ENCODE results near the gene CACNA2D3.
"Not testable (repeated sequence)": the region's sequence is repeated elsewhere in the genome, so short reads cannot be mapped to it uniquely, and the experiment has no call there.

CACNA2D3 gene

DNA sequence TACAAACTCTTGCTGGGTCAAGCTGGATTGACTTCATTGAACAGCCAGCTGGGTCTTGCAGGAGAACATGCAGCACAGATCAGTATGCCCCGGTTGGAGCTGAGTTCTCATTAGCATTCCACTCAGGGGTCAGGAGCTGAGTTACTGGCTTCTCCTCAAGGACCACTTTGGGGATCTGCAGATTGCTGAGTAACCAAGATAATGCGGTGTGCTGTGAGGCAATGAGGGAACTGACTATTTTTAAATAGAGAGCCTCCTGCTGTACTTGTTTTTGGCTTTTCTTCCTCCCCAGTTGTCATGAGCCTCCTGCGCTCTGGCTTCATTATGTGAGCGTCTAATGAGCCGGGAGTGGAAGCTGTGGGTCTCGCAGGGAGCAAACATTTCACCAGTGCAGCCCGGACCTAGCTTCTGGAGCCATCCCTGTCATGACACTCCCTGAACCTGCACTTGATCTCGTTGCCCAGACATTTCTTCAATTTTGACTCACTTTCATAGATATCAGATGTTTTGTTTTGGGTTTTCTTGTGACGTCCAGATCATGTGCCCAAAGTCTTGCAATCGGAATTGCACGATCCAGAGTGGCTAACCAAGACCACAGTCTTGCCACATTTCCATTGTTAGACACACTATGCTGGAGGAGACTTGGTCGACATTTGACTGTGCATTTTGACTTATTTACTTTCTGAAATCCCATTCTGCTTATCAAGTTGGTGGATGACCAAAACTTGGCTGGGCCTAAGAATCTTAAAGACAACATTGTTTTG is 478.3 kb downstream of the CACNA2D3 start:
- H3K9me3 Mint-ChIP-seq: peaks cover 3% of the 10 kb centered on the region
- no peak overlapping the region for H3K4me3 Mint-ChIP-seq
- H3K4me1 Mint-ChIP-seq: no peaks in the 10 kb centered on the region
- DNase-seq: no peak
- no peaks in the 10 kb centered on the region for H3K36me3 Mint-ChIP-seq (ENCODE audit: low read depth)
- no peak for ATAC-seq
- no peak overlapping the region for H3K27ac Mint-ChIP-seq
- H3K27me3 Mint-ChIP-seq: no peaks in the 10 kb centered on the region

DNA sequence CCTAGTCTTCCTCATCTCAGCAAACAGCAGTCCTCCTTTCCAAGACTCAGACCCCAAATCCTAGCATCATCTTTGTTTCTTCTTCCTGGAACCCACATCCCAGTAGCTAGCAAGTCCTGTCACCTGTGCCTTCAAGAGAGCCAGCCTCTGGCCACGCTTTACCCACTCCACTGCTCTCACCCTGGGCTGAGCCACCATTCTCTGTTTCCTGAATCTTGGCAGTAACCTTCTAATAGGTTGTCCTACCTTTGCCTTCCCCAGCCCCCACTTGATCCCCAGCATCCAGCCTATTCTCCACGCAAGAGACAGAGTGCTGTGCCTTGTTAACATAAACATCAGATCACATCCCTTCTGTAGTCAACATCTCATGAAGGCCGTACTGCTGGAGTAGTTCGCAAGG is 482.1 kb downstream of the CACNA2D3 start:
- DNase-seq (no peak), ATAC-seq (no peak)
- Mint-ChIP-seq H3K27me3 (no peaks in the 10 kb centered on the region), H3K27ac (no peak overlapping the region), H3K4me1 (no peaks in the 10 kb centered on the region), H3K4me3 (no peak overlapping the region), H3K9me3 (peaks cover 8% of the 10 kb centered on the region), H3K36me3 (ENCODE audit: low read depth) (no peaks in the 10 kb centered on the region)

DNA sequence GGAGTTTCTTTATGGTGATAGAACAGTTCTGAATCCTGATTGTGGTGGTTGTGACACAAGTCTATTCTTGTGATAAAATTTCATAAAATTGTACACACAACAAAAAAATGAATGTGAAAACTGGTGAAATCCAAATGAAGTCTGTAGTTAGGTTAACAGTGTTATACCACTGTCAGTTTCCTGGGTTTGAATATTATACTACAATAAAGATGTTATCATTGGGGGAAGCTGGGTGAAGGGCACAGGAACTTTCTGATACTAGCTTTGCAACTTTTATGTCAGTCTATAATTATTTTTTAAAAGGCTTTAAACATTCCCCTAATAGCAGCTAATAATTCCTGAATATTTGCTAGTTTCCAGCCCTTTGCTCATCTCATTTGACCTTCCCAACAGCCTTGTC is 485.7 kb downstream of the CACNA2D3 start:
- no peak for ATAC-seq
- Mint-ChIP-seq H3K4me3 (no peak overlapping the region), H3K9me3 (peaks cover 8% of the 10 kb centered on the region), H3K27ac (no peak overlapping the region), H3K36me3 (ENCODE audit: low read depth) (no peaks in the 10 kb centered on the region), H3K4me1 (no peaks in the 10 kb centered on the region), H3K27me3 (no peaks in the 10 kb centered on the region)
- no peak for DNase-seq

DNA sequence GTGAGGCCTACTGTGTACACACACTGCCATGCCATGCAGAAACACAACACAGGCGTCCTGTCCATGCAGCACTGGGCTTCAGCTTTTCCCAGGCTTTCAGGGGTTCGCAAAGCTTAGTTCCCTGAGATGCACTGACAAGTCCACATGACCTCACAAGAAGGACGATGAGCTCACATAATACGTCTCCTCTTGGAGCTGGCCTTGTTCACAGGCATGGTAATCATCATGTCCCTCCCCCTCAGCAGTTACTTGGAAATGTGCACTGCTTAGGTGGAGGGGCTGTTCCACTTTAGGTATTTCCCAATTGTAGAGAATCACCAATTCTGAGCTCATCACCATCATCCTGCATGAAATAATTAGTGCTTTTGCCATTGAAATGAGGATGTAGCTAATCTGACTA is 496.7 kb downstream of the CACNA2D3 start:
- no peak overlapping the region for H3K4me3 Mint-ChIP-seq
- no peak for DNase-seq
- no peak for ATAC-seq
- H3K27me3 Mint-ChIP-seq: no peaks in the 10 kb centered on the region
- H3K36me3 Mint-ChIP-seq (ENCODE audit: low read depth): no peaks in the 10 kb centered on the region
- H3K9me3 Mint-ChIP-seq: no peaks in the 10 kb centered on the region
- no peaks in the 10 kb centered on the region for H3K4me1 Mint-ChIP-seq
- H3K27ac Mint-ChIP-seq: no peak overlapping the region

DNA sequence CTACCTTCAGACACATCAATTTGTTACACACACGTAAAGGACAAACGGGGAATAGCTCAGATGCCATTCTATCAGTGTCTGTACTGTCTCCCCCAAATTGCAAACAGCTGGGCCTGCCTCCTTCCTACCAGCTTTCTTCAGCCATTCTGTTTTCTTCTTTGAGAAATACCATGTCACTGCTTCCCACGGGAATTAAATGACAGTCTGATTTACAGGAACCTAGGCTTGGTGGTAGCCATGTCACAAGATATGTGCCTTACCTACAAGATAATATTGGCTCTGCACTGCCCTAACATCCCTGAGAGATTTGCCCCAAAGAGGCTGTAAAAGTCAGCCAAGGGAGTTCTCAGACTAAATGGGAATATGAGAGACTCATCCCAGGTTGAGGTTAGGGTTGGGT is 497.2 kb downstream of the CACNA2D3 start:
- Mint-ChIP-seq H3K36me3 (ENCODE audit: low read depth) (no peaks in the 10 kb centered on the region), H3K4me3 (no peak overlapping the region), H3K27ac (no peak overlapping the region), H3K4me1 (no peaks in the 10 kb centered on the region), H3K27me3 (no peaks in the 10 kb centered on the region), H3K9me3 (no peaks in the 10 kb centered on the region)
- DNase-seq (no peak), ATAC-seq (no peak)

DNA sequence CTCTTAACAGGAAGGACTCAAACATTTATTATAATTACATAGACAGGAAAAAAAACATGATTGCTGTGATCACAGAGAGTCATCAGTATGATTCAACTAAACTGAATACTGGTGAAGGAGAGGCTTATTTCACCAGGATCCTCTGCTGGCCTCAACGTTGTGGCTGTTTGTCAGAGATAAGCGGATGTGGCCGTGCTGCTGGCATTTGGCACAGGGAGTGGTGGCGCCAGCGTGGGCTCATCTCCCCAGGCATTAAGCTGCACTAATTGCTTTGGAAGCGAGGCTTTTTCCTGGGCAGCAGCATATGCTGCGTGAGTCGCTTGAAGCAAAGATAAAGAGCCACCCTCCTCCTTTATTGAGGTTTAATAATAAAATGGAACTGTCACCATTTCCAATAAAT is 498.8 kb downstream of the CACNA2D3 start:
- Mint-ChIP-seq H3K36me3 (ENCODE audit: low read depth) (no peaks in the 10 kb centered on the region), H3K4me1 (no peaks in the 10 kb centered on the region), H3K9me3 (no peaks in the 10 kb centered on the region), H3K27me3 (no peaks in the 10 kb centered on the region), H3K27ac (no peak overlapping the region), H3K4me3 (no peak overlapping the region)
- DNase-seq (no peak), ATAC-seq (no peak)

DNA sequence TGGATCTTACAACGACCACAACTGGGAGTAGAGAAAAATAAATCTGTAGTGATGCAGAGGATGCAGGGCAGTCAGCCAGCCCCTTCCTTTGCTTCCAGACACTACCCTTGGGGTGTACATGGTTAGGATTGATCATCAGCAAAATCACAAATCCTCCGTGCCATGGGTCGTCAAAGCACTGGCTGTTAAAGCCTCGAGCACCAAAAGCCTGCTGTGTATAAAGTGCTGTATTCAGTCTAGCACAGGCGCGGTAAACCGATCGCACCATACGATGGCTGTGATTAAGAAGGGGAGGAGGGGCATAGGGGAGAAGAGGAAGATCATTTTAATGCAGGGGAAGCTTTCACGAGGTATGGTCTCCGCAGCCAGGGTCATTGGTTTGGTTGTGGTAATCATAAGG is 500.3 kb downstream of the CACNA2D3 start:
- H3K27me3 Mint-ChIP-seq: no peaks in the 10 kb centered on the region
- DNase-seq (no peak), ATAC-seq (no peak)
- H3K9me3 Mint-ChIP-seq: peaks cover 9% of the 10 kb centered on the region
- no peak overlapping the region for H3K4me3 Mint-ChIP-seq
- H3K4me1 Mint-ChIP-seq: no peaks in the 10 kb centered on the region
- no peak overlapping the region for H3K27ac Mint-ChIP-seq
- H3K36me3 Mint-ChIP-seq (ENCODE audit: low read depth): no peaks in the 10 kb centered on the region

DNA sequence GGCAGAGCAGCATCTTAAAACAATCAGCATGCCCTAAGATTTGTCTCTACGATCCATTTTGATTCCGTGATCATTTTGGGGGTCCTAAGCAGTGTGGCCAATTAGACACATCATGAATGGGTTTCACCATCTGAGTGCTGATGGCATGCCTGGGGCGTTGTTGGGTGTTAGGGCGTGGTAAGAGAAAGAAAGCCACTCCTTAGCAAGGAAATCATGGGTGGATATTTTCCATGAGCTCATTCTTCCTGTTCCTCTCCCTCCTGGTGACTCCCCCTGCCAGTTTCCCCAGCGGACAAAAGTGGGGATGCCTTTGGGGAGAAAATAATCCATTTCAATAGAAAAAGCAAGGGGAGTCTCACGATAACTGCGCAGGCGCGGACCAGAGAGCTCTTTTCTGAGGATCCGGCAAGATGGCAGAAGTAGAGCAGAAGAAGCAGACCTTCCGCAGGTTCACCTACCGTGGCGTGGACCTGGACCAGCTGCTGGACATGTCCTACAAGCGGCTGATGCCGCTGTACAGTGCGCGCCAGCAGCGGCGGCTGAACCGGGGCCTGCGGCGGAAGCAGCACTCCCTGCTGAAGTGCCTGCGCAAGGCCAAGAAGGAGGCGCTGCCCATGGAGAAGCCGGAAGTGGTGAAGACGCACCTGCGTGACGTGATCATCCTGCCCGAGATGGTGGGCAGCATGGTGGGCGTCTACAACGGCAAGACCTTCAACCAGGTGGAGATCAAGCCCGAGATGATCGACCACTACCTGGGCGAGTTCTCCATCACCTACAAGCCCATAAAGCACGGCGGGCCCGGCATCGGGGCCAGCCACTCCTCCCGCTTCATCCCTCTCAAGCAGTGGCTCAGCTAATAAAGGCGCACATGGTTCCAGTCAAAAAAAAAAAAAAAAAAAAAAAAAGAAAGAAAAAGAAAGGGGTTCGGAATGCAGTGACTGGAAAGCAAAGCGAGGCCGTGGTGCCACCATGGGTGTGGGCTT is 503.7 kb downstream of the CACNA2D3 start:
- DNase-seq (no peak), ATAC-seq (no peak)
- Mint-ChIP-seq H3K27me3 (no peaks in the 10 kb centered on the region), H3K36me3 (ENCODE audit: low read depth) (no peaks in the 10 kb centered on the region), H3K27ac (no peak overlapping the region), H3K4me3 (no peak overlapping the region), H3K9me3 (peaks cover 9% of the 10 kb centered on the region), H3K4me1 (no peaks in the 10 kb centered on the region)

DNA sequence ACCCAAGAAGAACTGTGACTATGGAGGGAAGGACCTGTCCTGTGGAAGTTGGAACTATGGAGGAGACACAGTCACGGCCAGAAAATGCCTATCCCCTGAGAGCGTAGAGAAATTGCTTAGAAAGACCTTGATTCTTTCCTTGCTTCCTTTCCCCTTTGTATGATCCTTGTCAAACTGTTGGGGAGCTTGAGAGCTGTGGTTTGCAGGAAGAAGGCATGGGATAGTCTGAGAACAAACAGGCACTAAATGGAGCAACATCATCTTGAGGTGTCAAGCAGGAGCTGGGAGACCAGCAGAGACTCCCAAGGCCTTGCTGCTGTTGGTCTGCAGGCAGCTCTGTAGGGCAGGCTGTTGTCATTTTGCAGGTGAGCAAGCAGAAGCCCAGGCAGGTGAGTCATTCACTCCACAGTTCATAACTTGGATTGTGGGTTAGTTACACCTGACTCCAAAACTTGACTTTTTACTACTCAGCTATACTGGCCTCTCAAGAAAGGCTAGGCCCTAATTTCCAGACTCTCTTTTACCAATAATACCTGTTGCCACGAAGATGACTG is 506.6 kb downstream of the CACNA2D3 start:
- no peaks in the 10 kb centered on the region for H3K4me1 Mint-ChIP-seq
- H3K9me3 Mint-ChIP-seq: peaks cover 9% of the 10 kb centered on the region
- H3K27me3 Mint-ChIP-seq: no peaks in the 10 kb centered on the region
- DNase-seq: no peak
- no peak overlapping the region for H3K27ac Mint-ChIP-seq
- no peaks in the 10 kb centered on the region for H3K36me3 Mint-ChIP-seq (ENCODE audit: low read depth)
- H3K4me3 Mint-ChIP-seq: no peak overlapping the region
- ATAC-seq: no peak

DNA sequence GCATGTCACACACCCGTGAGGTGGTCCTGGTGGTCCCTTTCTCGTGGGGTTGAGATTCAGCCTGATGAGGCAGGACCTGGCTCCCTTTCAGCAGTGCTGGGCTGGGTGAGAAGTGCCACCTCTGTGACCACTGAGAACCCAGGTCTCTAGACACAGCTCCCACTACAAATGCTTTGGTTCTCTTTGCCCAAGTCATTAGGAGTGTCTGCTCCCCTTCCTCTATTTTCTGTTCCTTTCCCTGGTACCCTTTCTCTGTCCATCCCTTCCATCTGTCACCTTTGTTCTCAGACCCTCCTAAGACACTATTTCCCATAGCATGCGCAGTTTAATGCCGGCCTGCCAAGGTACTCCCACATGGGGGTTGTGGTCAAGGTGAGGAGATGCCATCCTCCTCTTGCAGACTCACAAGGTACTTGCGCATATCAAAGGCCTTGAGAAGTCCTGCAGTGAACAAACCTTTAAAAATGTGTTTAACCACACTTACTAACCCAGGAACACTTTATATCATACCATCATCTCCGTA is 507.8 kb downstream of the CACNA2D3 start:
- ATAC-seq (no peak), DNase-seq (no peak)
- Mint-ChIP-seq H3K27ac (no peak overlapping the region), H3K4me3 (no peak overlapping the region), H3K4me1 (no peaks in the 10 kb centered on the region), H3K27me3 (no peaks in the 10 kb centered on the region), H3K9me3 (peaks cover 9% of the 10 kb centered on the region), H3K36me3 (ENCODE audit: low read depth) (no peaks in the 10 kb centered on the region)

DNA sequence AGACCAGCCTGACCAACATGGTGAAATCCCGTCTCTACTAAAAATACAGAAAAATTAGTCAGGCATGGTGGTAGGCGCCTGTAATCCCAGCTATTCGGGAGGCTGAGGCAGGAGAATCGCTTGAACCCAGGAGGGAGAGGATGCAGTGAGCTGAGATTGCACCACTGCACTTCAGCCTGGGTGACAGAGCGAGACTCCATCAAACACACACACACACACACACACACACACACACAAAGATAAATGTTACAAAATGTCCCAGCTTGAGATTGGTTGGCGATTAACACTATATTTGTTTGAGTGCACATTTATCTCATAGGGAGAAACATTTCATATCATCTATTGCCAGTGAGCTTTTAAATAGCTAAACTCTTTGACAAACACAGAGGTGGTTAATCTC is 508.6 kb downstream of the CACNA2D3 start:
- not testable (repeated sequence) for H3K4me3 Mint-ChIP-seq; ATAC-seq; H3K27ac Mint-ChIP-seq; H3K36me3 Mint-ChIP-seq (ENCODE audit: low read depth); H3K4me1 Mint-ChIP-seq; H3K9me3 Mint-ChIP-seq; H3K27me3 Mint-ChIP-seq; DNase-seq

DNA sequence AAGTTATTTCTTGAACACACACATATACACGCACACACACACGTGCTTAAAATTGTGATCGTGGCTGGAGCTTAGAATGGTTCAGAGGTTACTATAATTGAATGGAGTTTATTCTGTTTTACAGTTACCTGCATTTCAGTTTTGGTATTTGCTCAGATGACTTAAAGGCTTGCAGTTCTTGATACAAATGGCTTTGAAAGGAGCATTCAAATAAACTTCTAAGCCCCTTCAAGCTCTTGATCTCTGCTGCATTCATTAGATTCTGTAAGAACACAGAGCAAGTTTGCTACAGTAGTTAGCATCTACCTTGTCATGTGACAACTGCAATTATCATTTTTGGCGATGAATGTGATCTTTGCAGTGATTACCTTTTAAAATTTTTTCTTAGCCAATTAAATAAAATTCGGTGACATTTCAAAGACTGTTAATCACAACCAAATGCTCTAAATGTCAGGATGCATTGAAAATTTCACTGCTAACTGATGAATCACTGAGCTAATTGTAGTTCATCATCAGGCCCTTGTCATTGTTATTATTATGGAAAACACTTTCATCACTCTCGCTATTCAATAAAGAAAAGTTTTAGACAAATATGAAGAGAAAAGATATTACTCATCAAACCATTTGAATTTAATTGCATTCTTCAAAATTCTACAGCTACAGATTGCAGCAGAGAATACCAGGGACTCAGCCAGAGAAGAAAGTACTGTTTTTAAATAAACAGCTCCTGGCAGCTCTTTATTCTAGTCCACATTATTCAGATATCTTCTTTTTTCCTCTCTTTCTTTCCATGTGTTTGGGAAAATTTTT is 509.4 kb downstream of the CACNA2D3 start:
- Mint-ChIP-seq H3K36me3 (ENCODE audit: low read depth) (no peaks in the 10 kb centered on the region), H3K4me1 (no peaks in the 10 kb centered on the region), H3K27ac (no peak overlapping the region), H3K4me3 (no peak overlapping the region), H3K27me3 (no peaks in the 10 kb centered on the region), H3K9me3 (peaks cover 9% of the 10 kb centered on the region)
- ATAC-seq: no peak
- no peak for DNase-seq

DNA sequence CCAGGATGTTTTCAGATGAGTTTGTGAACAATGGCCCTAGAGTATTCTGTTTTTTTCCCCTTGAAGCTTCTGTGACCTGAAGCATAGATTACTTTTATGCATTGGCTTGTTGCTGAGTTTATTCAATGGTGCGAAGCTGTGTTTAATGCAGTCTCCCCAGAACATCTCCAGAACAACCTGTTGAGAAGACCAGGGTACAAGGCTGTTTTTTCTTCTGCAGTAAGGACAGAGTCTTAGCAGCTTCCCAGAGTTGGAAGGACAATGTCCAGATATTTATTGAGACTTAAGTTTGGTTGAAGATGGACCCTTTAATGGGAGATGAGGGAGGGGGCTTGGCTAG is 509.9 kb downstream of the CACNA2D3 start:
- Mint-ChIP-seq H3K9me3 (peaks cover 3% of the 10 kb centered on the region), H3K4me3 (no peak overlapping the region), H3K4me1 (no peaks in the 10 kb centered on the region), H3K36me3 (ENCODE audit: low read depth) (no peaks in the 10 kb centered on the region), H3K27me3 (no peaks in the 10 kb centered on the region), H3K27ac (no peak overlapping the region)
- DNase-seq: no peak
- no peak for ATAC-seq

DNA sequence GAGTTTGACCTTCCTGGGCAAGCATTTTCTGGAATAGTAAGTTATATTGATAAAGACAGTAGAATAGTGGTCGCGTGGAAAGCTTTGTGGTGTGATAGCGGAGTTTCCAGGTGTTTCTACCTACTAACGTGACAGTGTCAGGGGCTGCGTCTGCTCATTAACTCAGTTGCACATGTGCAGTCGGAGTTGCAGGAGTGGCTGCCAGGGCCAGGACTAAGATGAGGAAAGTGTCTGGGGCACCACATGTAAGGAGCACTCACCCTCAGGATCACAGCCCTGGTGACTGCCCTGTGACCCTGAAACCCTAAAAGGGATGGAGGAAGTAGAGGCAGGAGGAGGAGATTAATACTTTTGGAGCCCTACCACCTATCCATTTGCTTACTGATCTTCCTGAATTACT is 510.5 kb downstream of the CACNA2D3 start:
- ATAC-seq (no peak), DNase-seq (no peak)
- no peak overlapping the region for H3K4me3 Mint-ChIP-seq
- no peak overlapping the region for H3K27ac Mint-ChIP-seq
- H3K36me3 Mint-ChIP-seq (ENCODE audit: low read depth): no peaks in the 10 kb centered on the region
- peaks cover 5% of the 10 kb centered on the region for H3K27me3 Mint-ChIP-seq
- no peaks in the 10 kb centered on the region for H3K4me1 Mint-ChIP-seq
- H3K9me3 Mint-ChIP-seq: no peaks in the 10 kb centered on the region

Data from activated naive CD8-positive, alpha-beta T cell treated with anti-CD3 and anti-CD28 coated beads, Interleukin-2, amount 50 U/mL, for 24 hours (primary cell).